Breast epithelium (tissue), 4 donors: Measurements from ENCODE around the gene SORBS1. TPM values are rescaled to one million over a fixed set of nuclear protein-coding genes. Genes with fewer than 3 reads are reported as not detected.
A peak's percentile ranks its signal among the peaks of the same experiment; 100 is the strongest.
"Not testable (repeated sequence)": the region's sequence is repeated elsewhere in the genome, so short reads cannot be mapped to it uniquely, and the experiment has no call there.

Experiments used
- DNase-seq, 2 donors: peaks; one replicate each; pipeline ENCODE4 v3.0.0-alpha.2; 2019; ENCODE audit warnings: low spot score in 2 of 2
- H3K27ac ChIP-seq, 2 donors: fragments of 200-600 bp; sonication (generic) in 1 of 2; one replicate each; pipeline ENCODE4 v1.5.1; 2016 to 2019; ENCODE audit warnings: mild to moderate bottlenecking in 1 of 2
- H3K27me3 ChIP-seq, 2 donors: fragments of 200-600 bp; sonication (generic) in 1 of 2; one replicate each; pipeline versions ENCODE4 v1.5.1 to v1.6.0; 2017 to 2019; ENCODE audit warnings: control low read depth in 1 of 2, mild to moderate bottlenecking in 1 of 2
- H3K36me3 ChIP-seq: fragments of 200-600 bp; one replicate; pipeline ENCODE4 v1.5.1; 2019
- H3K4me1 ChIP-seq, 2 donors: fragments of 200-600 bp; sonication (generic); one replicate each; pipeline ENCODE4 v1.5.1; 2016 to 2019; ENCODE audit warnings: control low read depth in 1 of 2
- H3K4me3 ChIP-seq, 3 donors: fragments of 200-600 bp; sonication (generic); 1 replicate in 2 of 3; 2 replicates in 1 of 3; pipeline ENCODE4 v1.5.1; 2016 to 2019; ENCODE audit warnings: mild to moderate bottlenecking in 3 of 3, moderate library complexity in 2 of 3
- H3K9me3 ChIP-seq, 2 donors: fragments of 200-600 bp; sonication (generic) in 1 of 2; one replicate each; pipeline ENCODE4 v1.5.1; 2016 to 2019; ENCODE audit warnings: control low read depth in 1 of 2
- POLR2A ChIP-seq: fragments of 450-650 bp; IDR thresholded peaks from one replicate; pipeline ENCODE4 v1.6.1; 2016; ENCODE audit warnings: antibody characterized with exemption, mild to moderate bottlenecking, moderate library complexity
- POLR2AphosphoS5 ChIP-seq, 3 donors: sonication (generic); formaldehyde crosslinking; IDR thresholded peaks; one replicate each; pipeline ENCODE4 v1.6.1; 2017; ENCODE audit warnings: antibody characterized with exemption in 3 of 3
- intact Hi-C: fragments of 100-400 bp; cut with DNase I; formaldehyde crosslinking; loops from one replicate; pipeline ENCODE4 v1.15.1; 2023; ENCODE audit warnings: low total_unique reads
- total RNA-seq, 3 donors: library from RNA; depleted of rRNA; stranded (reverse); fragments of >200 nt; gene quantifications; one replicate each; pipeline ENCODE4 v1.1.0, GENCODE V29; 2016
- TF ChIP-seq, protein P1 (sequence below), 3 donors: fragments of 450-650 bp; IDR thresholded peaks; one replicate each; pipeline ENCODE4 v1.5.1; 2016 to 2017; ENCODE audit warnings: antibody characterized with exemption in 3 of 3, mild to moderate bottlenecking in 3 of 3, moderate library complexity in 3 of 3

SORBS1 gene
- total RNA-seq, 3 donors from 2014 or later, result 156 to 455 (median 200) TPM

DNA sequence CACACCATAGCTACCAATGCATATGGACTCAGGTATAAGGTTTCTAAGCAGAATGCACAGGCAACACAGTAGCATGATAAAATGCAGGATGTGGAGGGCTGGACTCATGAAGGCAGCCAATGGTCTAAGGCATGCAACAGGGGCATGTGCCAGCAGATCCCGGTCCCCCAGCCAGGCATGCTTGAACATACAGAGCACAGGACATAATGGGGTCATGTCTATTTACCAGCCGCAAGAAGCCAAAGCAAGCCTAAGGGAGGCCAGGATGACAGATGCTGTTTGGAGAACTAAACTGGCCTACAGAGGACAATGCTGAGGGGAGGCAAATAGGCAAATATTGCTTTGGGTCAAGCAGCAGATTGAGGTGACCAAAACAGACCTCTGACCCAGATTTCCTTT is 210.3 kb downstream of the SORBS1 start:
- no peaks in the 10 kb centered on the region for H3K36me3 ChIP-seq
- TF ChIP-seq POLR2AphosphoS5 (IDR thresholded peaks at IDR 0.05), result no peak
- no peak for TF ChIP-seq POLR2A
- TF ChIP-seq, protein P1, sequence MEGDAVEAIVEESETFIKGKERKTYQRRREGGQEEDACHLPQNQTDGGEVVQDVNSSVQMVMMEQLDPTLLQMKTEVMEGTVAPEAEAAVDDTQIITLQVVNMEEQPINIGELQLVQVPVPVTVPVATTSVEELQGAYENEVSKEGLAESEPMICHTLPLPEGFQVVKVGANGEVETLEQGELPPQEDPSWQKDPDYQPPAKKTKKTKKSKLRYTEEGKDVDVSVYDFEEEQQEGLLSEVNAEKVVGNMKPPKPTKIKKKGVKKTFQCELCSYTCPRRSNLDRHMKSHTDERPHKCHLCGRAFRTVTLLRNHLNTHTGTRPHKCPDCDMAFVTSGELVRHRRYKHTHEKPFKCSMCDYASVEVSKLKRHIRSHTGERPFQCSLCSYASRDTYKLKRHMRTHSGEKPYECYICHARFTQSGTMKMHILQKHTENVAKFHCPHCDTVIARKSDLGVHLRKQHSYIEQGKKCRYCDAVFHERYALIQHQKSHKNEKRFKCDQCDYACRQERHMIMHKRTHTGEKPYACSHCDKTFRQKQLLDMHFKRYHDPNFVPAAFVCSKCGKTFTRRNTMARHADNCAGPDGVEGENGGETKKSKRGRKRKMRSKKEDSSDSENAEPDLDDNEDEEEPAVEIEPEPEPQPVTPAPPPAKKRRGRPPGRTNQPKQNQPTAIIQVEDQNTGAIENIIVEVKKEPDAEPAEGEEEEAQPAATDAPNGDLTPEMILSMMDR (IDR thresholded peaks at IDR 0.05), result no peak
- DNase-seq, result no peak
- no peaks in the 10 kb centered on the region for H3K9me3 ChIP-seq
- intact Hi-C loops, result no loop called here
- peaks cover 7 to 12% of the 10 kb centered on the region in 2 donors for H3K4me1 ChIP-seq
- H3K27me3 ChIP-seq, result no peaks in the 10 kb centered on the region
- peak overlapping the region; percentile 79 to 89 for H3K27ac ChIP-seq
- no peak overlapping the region for H3K4me3 ChIP-seq

DNA sequence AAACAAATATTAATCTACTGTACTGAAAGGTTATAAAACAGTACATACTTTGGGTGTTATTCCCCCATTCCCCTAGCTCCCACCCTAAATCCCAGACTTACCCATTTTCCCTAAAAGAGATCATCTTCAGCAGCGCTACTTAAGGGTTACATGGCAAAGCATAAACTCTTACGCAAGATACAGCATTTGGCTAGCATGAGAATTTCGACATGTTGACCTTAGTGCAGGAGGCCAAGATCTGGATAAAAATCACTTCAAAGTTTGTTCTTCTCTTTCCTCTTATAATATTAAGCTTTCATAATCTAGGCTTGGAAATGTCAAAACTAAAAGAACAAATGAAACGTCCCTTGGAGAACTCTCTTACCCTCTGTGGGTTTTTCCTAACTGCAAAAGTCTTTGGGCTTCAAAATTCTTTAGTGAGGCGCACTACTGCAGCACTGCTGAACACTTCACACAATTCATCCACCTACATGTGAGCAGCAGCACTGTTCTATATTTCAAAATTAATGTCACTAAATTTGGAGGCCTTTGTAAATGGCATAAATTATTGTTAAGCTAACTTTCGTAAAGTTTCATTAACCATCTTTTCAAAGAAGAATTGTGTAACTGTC is 210.8 kb downstream of the SORBS1 start:
- Histone ChIP-seq H3K27me3 (no peaks in the 10 kb centered on the region), H3K36me3 (no peaks in the 10 kb centered on the region), H3K4me1 (peaks cover 7 to 12% of the 10 kb centered on the region in 2 donors), H3K4me3 (no peak overlapping the region), H3K9me3 (no peaks in the 10 kb centered on the region), H3K27ac (peak overlapping the region; percentile 79 to 89)
- TF ChIP-seq POLR2AphosphoS5 (IDR thresholded peaks at IDR 0.05) (peak in 2 of 3 donors; percentile 82 to 98), POLR2A (no peak)
- TF ChIP-seq, protein P1 (IDR thresholded peaks at IDR 0.05), result no peak
- intact Hi-C loops, result no loop called here
- no peak for DNase-seq

DNA sequence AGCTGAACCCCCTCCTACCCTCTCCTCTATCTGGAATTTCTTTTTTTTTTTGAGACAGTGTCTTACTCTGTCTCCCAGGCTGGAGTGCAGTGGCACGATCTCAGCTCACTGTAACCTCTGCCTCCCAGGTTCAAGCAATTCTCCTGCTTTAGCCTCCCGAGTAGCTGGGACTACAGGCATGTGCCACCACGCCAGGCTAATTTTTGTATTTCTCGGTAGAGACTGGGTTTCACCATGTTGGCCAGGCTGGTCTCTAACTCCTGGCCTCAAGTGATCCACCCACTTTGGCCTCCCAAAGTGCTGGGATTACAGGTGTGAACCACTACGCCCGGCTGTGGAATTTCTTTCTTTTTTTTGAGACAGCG is 213.8 kb downstream of the SORBS1 start:
- not testable (repeated sequence) for H3K27ac ChIP-seq, H3K9me3 ChIP-seq, DNase-seq, H3K36me3 ChIP-seq, H3K27me3 ChIP-seq, H3K4me3 ChIP-seq
- intact Hi-C loops, result loop anchor here (10.0 kb wide), 1 partner anchor 163 kb away; no protein-coding TSS in a partner anchor
- peaks cover 7 to 12% of the 10 kb centered on the region in 2 donors for H3K4me1 ChIP-seq

DNA sequence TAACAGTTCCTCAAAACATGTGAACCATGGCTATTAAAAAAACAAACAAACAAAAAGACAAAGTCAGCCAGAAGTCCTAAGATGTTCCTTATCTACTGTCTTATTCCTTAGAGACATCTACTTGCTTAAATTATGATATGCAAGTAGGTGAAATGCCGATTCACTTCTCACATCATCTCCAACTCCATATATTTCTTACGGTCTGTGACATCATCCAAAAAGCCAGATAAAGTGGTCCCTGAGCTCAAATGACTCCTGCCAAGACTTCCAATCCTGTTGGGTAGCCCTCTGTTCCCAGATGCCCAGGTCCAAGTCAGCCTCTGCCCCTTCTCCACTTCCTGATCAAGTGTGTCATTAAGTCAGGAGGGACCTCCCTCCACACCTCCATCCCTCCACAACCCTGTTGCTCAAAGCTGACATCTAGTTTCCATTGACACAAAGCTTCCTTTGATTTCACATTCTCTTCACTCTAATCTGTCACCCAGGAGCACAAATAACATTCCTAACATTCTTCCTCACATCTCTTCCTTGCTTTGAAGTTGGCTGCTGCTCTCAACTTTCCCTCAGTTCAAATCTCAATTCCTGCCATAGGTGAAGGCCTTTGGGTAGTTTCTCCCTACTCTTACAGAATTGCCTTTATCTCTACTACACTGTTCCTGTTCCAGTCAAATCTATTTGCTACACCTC is 214.3 kb downstream of the SORBS1 start:
- intact Hi-C loops, result loop anchor here (10.0 kb wide), 1 partner anchor 162 kb away; no protein-coding TSS in a partner anchor
- Histone ChIP-seq H3K4me3 (no peak overlapping the region), H3K27ac (no peak overlapping the region), H3K36me3 (no peaks in the 10 kb centered on the region), H3K9me3 (no peaks in the 10 kb centered on the region), H3K27me3 (no peaks in the 10 kb centered on the region), H3K4me1 (peaks cover 7 to 12% of the 10 kb centered on the region in 2 donors)
- TF ChIP-seq POLR2AphosphoS5 (IDR thresholded peaks at IDR 0.05) (no peak), POLR2A (no peak)
- TF ChIP-seq, protein P1 (IDR thresholded peaks at IDR 0.05), result no peak
- no peak for DNase-seq

DNA sequence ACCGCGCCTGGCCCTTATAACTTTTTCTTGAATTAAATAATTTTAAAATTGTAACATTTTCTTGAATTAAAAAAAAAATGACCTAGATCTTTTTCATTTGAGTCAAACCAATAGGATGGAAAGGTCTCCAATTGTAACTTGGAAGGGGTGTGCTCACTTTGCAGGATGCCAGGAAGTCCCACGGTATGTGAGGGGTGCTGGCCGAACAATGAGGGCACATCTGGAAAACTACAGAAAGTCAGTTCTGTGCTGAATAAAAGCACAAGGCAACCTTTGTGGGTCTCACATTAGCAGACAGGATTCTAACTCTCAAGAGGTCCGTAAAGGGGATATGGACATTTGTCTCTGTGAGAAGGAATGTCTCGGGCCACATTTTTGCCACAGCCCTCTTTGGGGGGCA is 217.6 kb downstream of the SORBS1 start:
- H3K36me3 ChIP-seq, result no peaks in the 10 kb centered on the region

More for the DNA sequence above, 217.6 kb downstream of the SORBS1 start:
- TF ChIP-seq, protein P1 (IDR thresholded peaks at IDR 0.05), result no peak
- TF ChIP-seq POLR2A (no peak), POLR2AphosphoS5 (IDR thresholded peaks at IDR 0.05) (no peak)
- Histone ChIP-seq H3K4me1 (no peaks in the 10 kb centered on the region), H3K9me3 (no peaks in the 10 kb centered on the region), H3K27ac (no peak overlapping the region), H3K27me3 (no peaks in the 10 kb centered on the region), H3K4me3 (no peak overlapping the region)
- intact Hi-C loops, result loop anchor here (10.0 kb wide), 1 partner anchor 159 kb away; no protein-coding TSS in a partner anchor
- no peak for DNase-seq
